Stimulated activated naive CD8-positive, alpha-beta T cell treated with anti-CD3 and anti-CD28 coated beads, Interleukin-15, Interleukin-2, amounts not matched to agents 100 ng/mL and 50 ng/mL, for 24 hours (primary cell): ENCODE results near the gene SEMA4D.

Experiments used
- H3K27ac Mint-ChIP-seq: one replicate; pipeline ENCODE4 v1.8.0; 2021; ENCODE audit warnings: mild to moderate bottlenecking, mixed read lengths
- H3K27me3 Mint-ChIP-seq: one replicate; pipeline ENCODE4 v1.8.0; 2021; ENCODE audit warnings: mixed read lengths
- H3K36me3 Mint-ChIP-seq: one replicate; pipeline ENCODE4 v1.8.0; 2021; ENCODE audit warnings: low read depth, mixed read lengths
- H3K4me1 Mint-ChIP-seq: one replicate; pipeline ENCODE4 v1.8.0; 2021; ENCODE audit warnings: low read depth, mixed read lengths
- H3K4me3 Mint-ChIP-seq: one replicate; pipeline ENCODE4 v1.8.0; 2021; ENCODE audit warnings: mild to moderate bottlenecking, mixed read lengths
- H3K9me3 Mint-ChIP-seq: one replicate; pipeline ENCODE4 v1.8.0; 2021; ENCODE audit warnings: mixed read lengths

SEMA4D gene

DNA sequence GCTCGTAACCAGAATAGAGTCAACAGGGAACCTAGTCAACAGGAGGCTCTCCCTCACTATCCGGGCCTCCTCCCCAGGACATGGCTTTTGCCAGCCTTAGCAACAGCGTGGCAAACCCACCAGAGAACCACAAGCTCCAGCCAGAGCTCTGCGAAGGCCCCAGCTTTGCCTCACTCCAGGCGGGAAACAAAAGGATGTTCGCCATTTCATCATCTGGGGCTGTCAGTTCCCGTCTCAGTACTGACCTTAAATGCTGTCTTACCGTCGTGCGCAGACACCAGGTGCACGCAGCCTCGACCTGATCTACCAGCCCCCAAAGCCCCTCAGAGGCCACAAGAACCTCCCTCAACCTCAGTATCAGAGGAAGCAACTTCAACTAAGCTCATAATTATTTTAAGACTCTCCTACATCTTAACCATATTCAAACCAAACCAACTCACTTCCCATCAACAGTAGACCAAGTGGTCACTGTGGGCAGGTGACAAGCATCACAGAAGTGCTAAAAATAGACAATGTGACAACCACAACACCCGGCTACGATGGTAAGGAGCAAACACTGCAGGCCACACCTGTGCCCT, 71.4 kb downstream of the SEMA4D start:
- Mint-ChIP-seq H3K4me1 (peaks cover 100% of the 10 kb centered on the region), H3K36me3 (peaks cover 61% of the 10 kb centered on the region), H3K4me3 (peak overlapping the region; percentile 67), H3K9me3 (no peaks in the 10 kb centered on the region), H3K27me3 (no peaks in the 10 kb centered on the region), H3K27ac (peak overlapping the region; percentile 98)

GRCh38 chr9:89425921-89426383, 72.0 kb downstream of the SEMA4D start:
- Mint-ChIP-seq H3K27me3 (no peaks in the 10 kb centered on the region), H3K9me3 (no peaks in the 10 kb centered on the region), H3K4me1 (peaks cover 100% of the 10 kb centered on the region), H3K4me3 (peak overlapping the region; percentile 67), H3K27ac (peak overlapping the region; percentile 98), H3K36me3 (peaks cover 66% of the 10 kb centered on the region)

DNA sequence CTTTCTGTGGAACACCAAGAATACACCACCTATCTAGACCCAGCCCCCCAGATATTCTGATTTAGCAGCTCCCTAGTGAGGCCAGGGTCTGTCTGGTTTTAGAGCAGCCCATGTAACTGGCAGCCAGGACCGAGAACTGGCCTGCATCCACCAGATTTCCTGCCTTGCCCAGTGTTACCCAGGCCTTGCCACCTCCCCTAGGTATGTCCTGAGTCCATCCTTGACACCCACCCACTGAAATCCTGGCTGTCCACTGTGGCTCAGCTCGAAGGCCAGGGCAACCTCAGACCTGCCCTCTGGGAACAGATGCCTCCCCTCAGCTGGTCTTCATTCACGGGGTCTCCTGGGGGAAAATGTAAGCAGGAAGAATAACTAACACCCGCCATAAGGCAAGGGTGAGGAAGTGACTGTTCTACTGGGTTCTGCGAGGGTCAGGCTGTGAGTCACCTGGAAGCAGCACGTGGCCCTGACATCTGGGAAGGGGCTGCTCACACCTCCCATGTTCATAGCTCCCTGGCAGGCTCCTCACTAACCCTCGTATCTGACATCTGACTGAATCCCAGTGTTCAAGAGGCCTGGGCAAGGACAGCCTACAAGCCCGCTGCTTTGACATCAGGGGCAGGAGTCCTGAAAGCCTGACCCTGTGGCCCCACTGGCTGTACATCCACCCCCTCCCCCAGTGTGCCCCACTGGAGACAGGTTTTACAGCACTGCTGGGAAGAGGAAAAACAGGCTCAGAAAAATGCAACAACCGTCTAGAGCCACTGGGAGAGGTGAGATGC, 72.7 kb downstream of the SEMA4D start:
- no peaks in the 10 kb centered on the region for H3K27me3 Mint-ChIP-seq
- H3K9me3 Mint-ChIP-seq, result no peaks in the 10 kb centered on the region
- peaks cover 100% of the 10 kb centered on the region for H3K4me1 Mint-ChIP-seq
- H3K36me3 Mint-ChIP-seq, result peaks cover 73% of the 10 kb centered on the region
- peak overlapping the region; percentile 98 for H3K27ac Mint-ChIP-seq
- peak overlapping the region; percentile 60 for H3K4me3 Mint-ChIP-seq

DNA sequence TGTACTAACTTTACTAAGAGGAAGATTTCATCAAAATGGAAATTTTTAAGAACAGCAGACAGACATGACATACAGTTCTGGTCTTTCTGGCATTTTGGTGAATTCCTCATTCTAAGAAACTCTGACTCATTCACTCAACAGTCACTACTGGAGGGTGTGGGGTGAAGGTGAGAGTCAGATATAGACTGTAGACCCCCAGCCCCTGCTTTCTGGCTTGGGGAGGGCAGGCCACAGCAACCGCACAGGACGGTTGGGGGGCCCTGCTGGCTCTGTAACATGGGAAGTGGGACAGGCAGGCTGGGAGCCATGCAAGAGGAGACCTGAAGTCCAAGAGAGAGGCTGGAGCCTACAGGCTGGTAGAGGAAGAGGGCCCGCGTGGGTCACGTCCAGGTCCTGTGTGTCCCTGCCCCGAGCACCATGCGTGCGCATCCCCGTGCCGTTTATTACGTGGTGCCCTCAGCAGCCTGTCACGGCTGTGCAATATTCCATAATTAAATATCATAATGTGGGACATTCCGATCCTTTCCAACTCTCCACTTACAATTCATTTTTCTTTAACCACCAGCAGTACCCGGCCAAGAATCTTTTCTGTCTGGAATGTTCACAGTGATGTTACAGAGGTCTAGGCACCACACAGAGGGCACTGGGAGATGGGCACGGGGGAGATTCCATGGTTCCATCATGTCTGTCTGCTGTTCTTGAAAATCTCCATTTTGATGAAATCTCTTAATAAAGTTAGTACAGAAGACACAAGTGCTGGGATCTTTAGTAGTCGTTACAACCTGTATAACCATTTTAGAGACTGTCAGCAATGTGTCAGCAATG, 75.5 kb downstream of the SEMA4D start:
- peaks cover 77% of the 10 kb centered on the region for H3K36me3 Mint-ChIP-seq
- peaks cover 3% of the 10 kb centered on the region for H3K9me3 Mint-ChIP-seq
- H3K27ac Mint-ChIP-seq, result peak overlapping the region; percentile 98
- H3K27me3 Mint-ChIP-seq, result no peaks in the 10 kb centered on the region
- peaks cover 100% of the 10 kb centered on the region for H3K4me1 Mint-ChIP-seq
- peak overlapping the region; percentile 69 for H3K4me3 Mint-ChIP-seq

GRCh38 chr9:89421595-89421994, 76.3 kb downstream of the SEMA4D start:
- H3K36me3 Mint-ChIP-seq, result peaks cover 79% of the 10 kb centered on the region
- H3K4me3 Mint-ChIP-seq, result peak overlapping the region; percentile 69

GRCh38 chr9:89420397-89421178, 77.3 kb downstream of the SEMA4D start:
- Mint-ChIP-seq H3K27ac (peak overlapping the region; percentile 98), H3K4me1 (peaks cover 99% of the 10 kb centered on the region), H3K9me3 (peaks cover 9% of the 10 kb centered on the region), H3K36me3 (peaks cover 81% of the 10 kb centered on the region), H3K27me3 (no peaks in the 10 kb centered on the region), H3K4me3 (peak overlapping the region; percentile 81)

More at GRCh38 chr9:89421595-89421994, 76.3 kb downstream of the SEMA4D start:
- Mint-ChIP-seq H3K4me1 (peaks cover 100% of the 10 kb centered on the region), H3K27ac (peak overlapping the region; percentile 98), H3K9me3 (peaks cover 5% of the 10 kb centered on the region), H3K27me3 (no peaks in the 10 kb centered on the region)

DNA sequence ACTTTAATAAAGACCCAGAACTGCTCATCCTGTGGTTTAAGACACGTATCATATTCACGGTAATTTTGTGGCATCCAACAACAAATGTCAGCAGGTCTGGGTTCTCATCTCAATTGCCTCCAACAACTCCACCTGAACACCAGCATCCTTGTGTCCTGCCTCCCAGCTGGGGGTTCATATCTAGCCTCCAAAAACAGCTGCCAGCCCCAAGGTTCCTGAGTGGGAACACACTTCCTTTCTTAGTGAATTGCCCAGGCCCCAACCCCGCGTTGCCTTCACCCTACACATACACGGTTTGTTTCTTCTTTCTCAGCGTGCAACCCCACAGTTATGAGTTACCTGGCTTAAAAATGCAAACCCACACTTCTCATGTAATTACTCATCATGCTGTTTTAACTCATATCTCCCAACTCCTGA, 77.9 kb downstream of the SEMA4D start:
- Mint-ChIP-seq H3K4me3 (peak overlapping the region; percentile 81), H3K9me3 (peaks cover 9% of the 10 kb centered on the region), H3K27ac (peak overlapping the region; percentile 98), H3K4me1 (peaks cover 99% of the 10 kb centered on the region), H3K36me3 (peaks cover 82% of the 10 kb centered on the region), H3K27me3 (no peaks in the 10 kb centered on the region)

DNA sequence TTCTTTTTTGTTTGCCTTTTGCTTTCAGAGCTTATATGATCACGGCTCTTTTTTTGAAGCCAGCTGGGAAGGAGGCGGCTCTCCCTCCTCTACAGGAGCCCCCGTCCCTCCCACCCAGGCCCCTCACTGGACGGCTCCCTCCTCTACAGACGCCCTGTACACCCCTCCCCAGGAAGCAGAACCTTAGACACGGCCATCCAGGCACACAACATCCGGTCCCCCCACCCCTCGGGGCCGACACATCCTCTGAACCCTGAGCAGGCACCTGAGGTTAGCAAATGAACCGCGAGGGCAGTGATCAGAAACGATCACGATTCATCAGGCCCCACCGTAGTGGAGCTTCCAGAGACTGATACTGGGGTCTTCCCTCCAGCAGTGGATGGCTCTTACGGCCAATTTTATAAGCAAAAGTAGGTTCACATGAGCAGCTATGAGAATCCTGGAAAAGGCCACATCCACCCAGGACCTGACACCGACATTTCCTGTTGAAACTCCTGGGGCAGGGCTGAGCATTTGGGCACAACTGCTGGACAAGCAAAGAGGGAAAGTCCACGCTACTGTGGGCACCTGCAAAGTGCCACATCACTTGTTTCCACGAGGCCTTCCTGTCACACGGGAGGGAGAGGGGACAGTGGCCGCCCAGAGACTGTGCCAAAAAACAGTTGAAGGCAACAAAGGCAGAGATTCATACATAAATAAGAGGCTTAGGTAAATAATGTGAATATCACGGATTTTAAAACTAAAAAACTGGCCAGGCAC, 78.9 kb downstream of the SEMA4D start:
- Mint-ChIP-seq H3K9me3 (peaks cover 9% of the 10 kb centered on the region), H3K4me1 (peaks cover 98% of the 10 kb centered on the region), H3K27me3 (no peaks in the 10 kb centered on the region), H3K27ac (peak overlapping the region; percentile 98), H3K36me3 (peaks cover 82% of the 10 kb centered on the region), H3K4me3 (peak overlapping the region; percentile 81)

- H3K9me3 Mint-ChIP-seq, result peaks cover 9% of the 10 kb centered on the region
- peaks cover 98% of the 10 kb centered on the region for H3K4me1 Mint-ChIP-seq
- peak overlapping the region; percentile 81 for H3K4me3 Mint-ChIP-seq
- peak overlapping the region; percentile 98 for H3K27ac Mint-ChIP-seq
- H3K27me3 Mint-ChIP-seq, result no peaks in the 10 kb centered on the region
- peaks cover 86% of the 10 kb centered on the region for H3K36me3 Mint-ChIP-seq
Measured at GRCh38 chr9:89418474-89418845, 79.5 kb downstream of the SEMA4D start.

DNA sequence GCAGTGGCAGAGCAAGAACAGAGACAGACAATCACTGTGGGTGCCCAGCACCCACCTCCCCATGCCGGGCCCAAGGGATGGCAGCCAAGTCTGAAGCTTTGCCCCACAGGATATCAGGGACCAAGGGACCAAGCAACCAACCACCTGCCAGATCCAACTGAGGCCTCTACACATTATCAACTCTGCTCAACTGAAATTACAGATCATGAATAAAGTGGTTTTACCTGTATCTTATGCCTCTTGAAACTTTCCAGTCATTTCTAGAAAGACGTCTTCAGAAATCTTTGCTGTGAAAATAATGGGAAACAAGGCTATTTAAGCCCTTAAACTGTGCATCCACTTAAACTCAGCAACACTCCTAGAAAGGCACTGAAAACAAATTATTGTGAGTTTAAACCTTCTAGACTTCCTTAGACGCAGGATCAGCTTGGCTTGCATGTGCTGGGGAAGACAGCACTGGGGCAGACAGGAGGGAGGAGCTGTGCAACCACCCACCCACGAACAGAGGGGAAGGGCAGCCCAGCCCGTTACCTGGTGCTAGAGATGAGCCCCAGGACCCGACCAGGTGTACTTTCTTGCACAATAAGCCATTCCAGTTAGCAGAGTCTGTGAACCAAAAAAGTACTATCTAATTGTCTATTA, 80.0 kb downstream of the SEMA4D start:
- H3K27me3 Mint-ChIP-seq, result no peaks in the 10 kb centered on the region
- H3K27ac Mint-ChIP-seq, result peak overlapping the region; percentile 98
- H3K36me3 Mint-ChIP-seq, result peaks cover 91% of the 10 kb centered on the region
- peak overlapping the region; percentile 81 for H3K4me3 Mint-ChIP-seq
- peaks cover 9% of the 10 kb centered on the region for H3K9me3 Mint-ChIP-seq
- H3K4me1 Mint-ChIP-seq, result peaks cover 98% of the 10 kb centered on the region

- peaks cover 9% of the 10 kb centered on the region for H3K9me3 Mint-ChIP-seq
- peak overlapping the region; percentile 30 for H3K4me3 Mint-ChIP-seq
- H3K36me3 Mint-ChIP-seq, result peaks cover 92% of the 10 kb centered on the region
- H3K27me3 Mint-ChIP-seq, result no peaks in the 10 kb centered on the region
- H3K27ac Mint-ChIP-seq, result peak overlapping the region; percentile 83
- H3K4me1 Mint-ChIP-seq, result peaks cover 98% of the 10 kb centered on the region
Measured at GRCh38 chr9:89414670-89415324, 83.1 kb downstream of the SEMA4D start.

DNA sequence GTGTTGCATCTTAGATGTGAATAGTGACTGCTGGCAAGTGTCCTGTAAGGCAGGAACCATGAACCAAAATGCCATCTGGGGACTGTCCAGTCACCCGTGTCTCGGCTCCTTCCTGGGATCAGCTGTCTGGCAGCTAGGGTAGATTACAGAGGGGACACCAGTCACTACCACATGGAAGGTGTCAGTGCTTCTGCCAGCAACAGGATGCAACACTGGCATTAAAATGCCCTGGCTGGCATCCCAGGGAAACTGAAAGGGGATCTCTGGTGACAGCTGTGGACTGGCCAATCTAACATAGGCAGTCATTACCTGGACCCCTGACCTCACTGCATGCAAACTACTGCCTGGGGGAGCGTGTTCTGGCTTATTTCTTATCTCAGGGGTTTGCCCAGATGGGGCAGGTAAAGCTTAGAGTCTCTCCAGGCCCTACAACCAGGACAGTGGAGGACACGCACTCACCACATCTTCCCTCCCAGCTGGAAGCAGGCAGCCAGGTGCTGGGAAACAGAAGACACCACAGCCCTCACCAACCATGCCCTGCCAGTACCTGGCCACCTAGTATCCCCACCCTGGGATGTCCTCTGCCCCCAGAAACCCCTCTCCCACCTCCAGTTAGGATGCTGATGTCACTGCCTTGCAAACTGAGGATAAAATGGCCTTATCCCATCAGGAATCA, 83.8 kb downstream of the SEMA4D start:
- Mint-ChIP-seq H3K4me3 (no peak overlapping the region), H3K27me3 (no peaks in the 10 kb centered on the region), H3K36me3 (peaks cover 94% of the 10 kb centered on the region), H3K4me1 (peaks cover 98% of the 10 kb centered on the region), H3K27ac (peak overlapping the region; percentile 74), H3K9me3 (peaks cover 9% of the 10 kb centered on the region)
